ENCODE measurements around the gene STX18. TPM values are rescaled to one million over a fixed set of nuclear protein-coding genes. Genes with fewer than 3 reads are reported as not detected.

The STX18 gene
- total and polyA plus RNA-seq, 10 of the 15 experiments (the other 5 are each of a cell fraction or from before 2014, with no cell fraction given) = 8.2 to 46.6 (median 31.1) TPM

GRCh38 chr4:4507403-4507802 is 34.4 kb downstream of the STX18 start (continued):
- no peak for TF ChIP-seq ZNF384 (IDR thresholded peaks at IDR 0.05; ENCODE audit: borderline replicate concordance, low read depth, low read length)

- RAD21 ChIA-PET (ENCODE audit: unreplicated experiment) = interaction anchor here (1.5 to 1.6 kb wide), 2 partner anchors 15 to 18 kb away, joined by 5 to 6 read pairs; no protein-coding TSS in a partner anchor
- H3K4me2 ChIP-seq (ENCODE audit: control insufficient read depth, insufficient read depth) = no peak overlapping the region
- 83% methylated on average over 5 of the region's 5 CpGs for WGBS (ENCODE audit: insufficient coverage, insufficient replicate concordance, low lambda C conversion rate, missing lambda C conversion rate)
- POLR2A ChIA-PET = interaction anchor here (0.7 kb wide), 1 partner anchor 103 kb away, joined by 3 read pairs; no protein-coding TSS in a partner anchor
- SMC1A ChIA-PET (ENCODE audit: uncharacterized antibody, unreplicated experiment) = interaction anchor here (0.6 to 2.0 kb wide), 9 partner anchors 10 to 374 kb away, joined by 3 to 12 read pairs (median 4); partner anchors contain the start of gene STX18
- intact Hi-C loops (cut with micrococcal nuclease; ENCODE audit: unreplicated experiment) (no loop called here), in situ Hi-C loops (cut with MboI) (no loop called here)
- no peak overlapping the region for H3K9ac ChIP-seq (ENCODE audit: control insufficient read depth, insufficient read depth, low read length)
- ATAC-seq = no peak
- H3K79me2 ChIP-seq (ENCODE audit: control insufficient read depth, insufficient read depth, low read length) = peaks cover 9% of the 10 kb centered on the region
- no TSS peak for BruUV-seq (replicated peaks)
- H3K4me1 ChIP-seq (ENCODE audit: control insufficient read depth, insufficient read depth, low read length) = peaks cover 7% of the 10 kb centered on the region; the same call in 1 of the 2 replicates
- H3K36me3 ChIP-seq (ENCODE audit: control insufficient read depth in 2 of 2, insufficient read depth in 2 of 2, low read length in 1 of 2) = no peaks in the 10 kb centered on the region; a peak in 1 of 4 replicates
- no peak overlapping the region for H2AFZ ChIP-seq (ENCODE audit: control insufficient read depth, low read depth, low read length)
- no peak overlapping the region for H3K27ac ChIP-seq (ENCODE audit: control insufficient read depth, insufficient read depth)
- CTCF ChIA-PET = interaction anchor here (0.8 to 3.3 kb wide), 6 partner anchors 8 to 30 kb away, joined by 3 to 34 read pairs (median 7); no protein-coding TSS in a partner anchor
- FAIRE-seq = no peak
- no peaks in the 10 kb centered on the region for H4K20me1 ChIP-seq (ENCODE audit: control insufficient read depth, insufficient read depth)
- TF ChIP-seq SPI1 (IDR thresholded peaks at IDR 0.05; ENCODE audit: borderline replicate concordance, insufficient read depth, low read depth, low read length) (no peak), NR2F1 (conservative IDR thresholded peaks at IDR 0.05) (no peak), EED (IDR thresholded peaks at IDR 0.05; ENCODE audit: low read depth) (no peak), ASH2L (IDR thresholded peaks at IDR 0.05; ENCODE audit: borderline replicate concordance, low read depth) (no peak), PBX3 (IDR thresholded peaks at IDR 0.05; ENCODE audit: insufficient replicate concordance, low read depth, low read length) (no peak), FOXK2 (IDR thresholded peaks at IDR 0.05) (no peak), PML (IDR thresholded peaks at IDR 0.05; ENCODE audit: low read length) (no peak), CBX3 (IDR thresholded peaks at IDR 0.05; ENCODE audit: borderline replicate concordance, low read depth) (no peak), SUPT20H (IDR thresholded peaks at IDR 0.05; ENCODE audit: borderline replicate concordance, control insufficient read depth, low read depth, low read length) (no peak), BMI1 (IDR thresholded peaks at IDR 0.05; ENCODE audit: borderline replicate concordance) (no peak), IKZF2 (IDR thresholded peaks at IDR 0.05) (no peak), PAX8 (IDR thresholded peaks at IDR 0.05) (no peak), MLLT1 (IDR thresholded peaks at IDR 0.05) (no peak), SIX5 (IDR thresholded peaks at IDR 0.05; ENCODE audit: low read depth, low read length, severe bottlenecking) (no peak)
- DNase-seq (ENCODE audit: low read depth, low spot score) = no peak
- H3K9me3 ChIP-seq (replicated peaks; ENCODE audit: control insufficient read depth, insufficient read depth, low read length) = peaks cover 3% of the 10 kb centered on the region; the same call in 2 of the 3 replicates
- H3K27me3 ChIP-seq (replicated peaks in 1 of 2; ENCODE audit: control insufficient read depth in 2 of 2, insufficient read depth in 2 of 2, low read length in 1 of 2) = no peaks in the 10 kb centered on the region
- no peak overlapping the region for H3K4me3 ChIP-seq
Observed at GRCh38 chr4:4506961-4507360, 34.9 kb downstream of the STX18 start.
